C4-2B (cell line): ENCODE results near the gene LYPD6.

Experiments used
- ZFX ChIP-seq: fragments of 450-650 bp; IDR thresholded peaks from 2 replicates; pipeline ENCODE4 v1.6.1; 2017
- TF ChIP-seq, protein P1 (sequence below): fragments of 450-650 bp; conservative IDR thresholded peaks from 2 replicates; pipeline ENCODE4 v1.5.1; 2017; ENCODE audit warnings: mild to moderate bottlenecking

DNA sequence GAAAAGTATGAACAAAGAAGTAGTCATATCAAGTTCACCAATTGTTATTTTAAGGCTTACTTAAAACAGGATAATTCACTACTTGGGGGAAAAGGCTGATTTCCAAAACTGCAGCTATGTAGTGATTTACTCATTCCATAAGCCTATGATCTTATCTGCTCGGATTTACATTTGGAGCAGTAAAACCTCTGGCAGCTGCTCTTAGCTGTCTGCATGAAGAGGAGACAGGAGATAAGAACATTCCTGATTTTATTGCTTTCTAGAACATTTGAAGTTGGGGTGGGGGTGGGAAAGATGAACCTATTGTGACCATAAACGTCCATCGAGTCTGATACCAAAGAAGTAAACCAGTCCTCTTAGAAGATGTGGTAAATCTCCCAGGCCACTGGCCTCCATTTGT, 136.2 kb downstream of the LYPD6 start:
- TF ChIP-seq, protein P1, sequence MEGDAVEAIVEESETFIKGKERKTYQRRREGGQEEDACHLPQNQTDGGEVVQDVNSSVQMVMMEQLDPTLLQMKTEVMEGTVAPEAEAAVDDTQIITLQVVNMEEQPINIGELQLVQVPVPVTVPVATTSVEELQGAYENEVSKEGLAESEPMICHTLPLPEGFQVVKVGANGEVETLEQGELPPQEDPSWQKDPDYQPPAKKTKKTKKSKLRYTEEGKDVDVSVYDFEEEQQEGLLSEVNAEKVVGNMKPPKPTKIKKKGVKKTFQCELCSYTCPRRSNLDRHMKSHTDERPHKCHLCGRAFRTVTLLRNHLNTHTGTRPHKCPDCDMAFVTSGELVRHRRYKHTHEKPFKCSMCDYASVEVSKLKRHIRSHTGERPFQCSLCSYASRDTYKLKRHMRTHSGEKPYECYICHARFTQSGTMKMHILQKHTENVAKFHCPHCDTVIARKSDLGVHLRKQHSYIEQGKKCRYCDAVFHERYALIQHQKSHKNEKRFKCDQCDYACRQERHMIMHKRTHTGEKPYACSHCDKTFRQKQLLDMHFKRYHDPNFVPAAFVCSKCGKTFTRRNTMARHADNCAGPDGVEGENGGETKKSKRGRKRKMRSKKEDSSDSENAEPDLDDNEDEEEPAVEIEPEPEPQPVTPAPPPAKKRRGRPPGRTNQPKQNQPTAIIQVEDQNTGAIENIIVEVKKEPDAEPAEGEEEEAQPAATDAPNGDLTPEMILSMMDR, result no peak
- TF ChIP-seq ZFX, result no peak
